Fibroblast of lung (primary cell): ENCODE results near the gene EIF4E2. TPM values are rescaled to one million over a fixed set of nuclear protein-coding genes. Genes with fewer than 3 reads are reported as not detected.

Experiments used
- DNase-seq, 2 donors: peaks; one replicate each; pipeline versions ENCODE4 v3.0.0 to v3.0.0-alpha.2; 2010; ENCODE audit warnings: low read depth in 2 of 2
- H2AFZ ChIP-seq: 2 replicates; pipeline ENCODE4 v1.5.1; 2012; ENCODE audit warnings: low read length, control low read depth, inconsistent platforms
- H3K27ac ChIP-seq: 2 replicates; pipeline ENCODE4 v1.5.1; 2011; ENCODE audit warnings: low read length, control low read depth; ENCODE audit not compliant: insufficient read depth
- H3K27me3 ChIP-seq: 2 replicates; pipeline ENCODE4 v1.5.1; 2011; ENCODE audit warnings: mild to moderate bottlenecking, low read length; ENCODE audit not compliant: control insufficient read depth, insufficient read depth
- H3K36me3 ChIP-seq: 2 replicates; pipeline ENCODE4 v1.5.1; 2011; ENCODE audit warnings: low read length; ENCODE audit not compliant: control insufficient read depth, insufficient read depth
- H3K4me1 ChIP-seq: 2 replicates; pipeline ENCODE4 v1.5.1; 2011; ENCODE audit warnings: low read length; ENCODE audit not compliant: control insufficient read depth, insufficient read depth; ENCODE audit errors: extremely low read depth
- H3K4me2 ChIP-seq: 2 replicates; pipeline ENCODE4 v1.5.1; 2011; ENCODE audit warnings: low read length, control low read depth; ENCODE audit not compliant: insufficient read depth; ENCODE audit errors: extremely low read depth
- H3K4me3 ChIP-seq, 4 experiments: fragments of 200-600 bp in 1 of 4; sonication (generic) in 1 of 4; replicated peaks in 1 of 4; 2 replicates each; pipeline ENCODE4 v1.5.1; 2011 to 2016; ENCODE audit warnings: low read length in 4 of 4, low read depth in 3 of 4, mild to moderate bottlenecking in 3 of 4, control low read depth in 2 of 4, inconsistent platforms in 1 of 4, mixed read lengths in 1 of 4; ENCODE audit not compliant: insufficient read depth in 1 of 4; ENCODE audit errors: control extremely low read depth in 1 of 4
- H3K79me2 ChIP-seq: 2 replicates; pipeline ENCODE4 v1.5.1; 2012; ENCODE audit warnings: mild to moderate bottlenecking, low read length, inconsistent platforms; ENCODE audit not compliant: control insufficient read depth, insufficient read depth
- H3K9ac ChIP-seq: 2 replicates; pipeline ENCODE4 v1.5.1; 2011; ENCODE audit warnings: mild to moderate bottlenecking, low read length, control low read depth; ENCODE audit not compliant: insufficient read depth
- H3K9me3 ChIP-seq: 2 replicates; pipeline ENCODE4 v1.5.1; 2012; ENCODE audit warnings: low read depth, low read length; ENCODE audit not compliant: control insufficient read depth, insufficient read depth
- H4K20me1 ChIP-seq: 2 replicates; pipeline ENCODE4 v1.5.1; 2011; ENCODE audit warnings: low read length; ENCODE audit not compliant: control insufficient read depth, insufficient read depth; ENCODE audit errors: extremely low read depth
- CTCF ChIP-seq, 2 donors: IDR thresholded peaks in 1 of 2; conservative IDR thresholded peaks in 1 of 2; 1 replicate in 1 of 2; 2 replicates in 1 of 2; pipeline ENCODE4 v1.5.1; 2011 to 2012; ENCODE audit warnings: low read length in 2 of 2, control low read depth in 1 of 2, inconsistent platforms in 1 of 2, low read depth in 1 of 2, mild to moderate bottlenecking in 1 of 2
- EZH2 ChIP-seq: IDR thresholded peaks from 2 replicates; pipeline ENCODE4 v1.5.1; 2012; ENCODE audit warnings: low read length, control low read depth, mild to moderate bottlenecking; ENCODE audit errors: missing control alignments
- polyA plus RNA-seq, 2 donors: library from polyadenylated mRNA; depleted of rRNA in 1 of 2; stranded (reverse) in 1 of 2; unstranded in 1 of 2; fragments of >200 nt; gene quantifications; 2 replicates each; pipeline ENCODE4 v1.2.1, GENCODE V29; 2011 to 2012; ENCODE audit warnings: missing spikeins in 1 of 2
- total RNA-seq: library from RNA; depleted of rRNA; stranded (reverse); fragments of >200 nt; gene quantifications from 2 replicates; pipeline ENCODE4 v1.2.1, GENCODE V29; 2014

The EIF4E2 gene
- total and polyA plus RNA-seq, 2 donors (not counting 1 experiment from before 2014, with no cell fraction given), result 77.6 to 101 TPM

- Histone ChIP-seq H3K4me3 (no peak overlapping the region), H3K79me2 (no peaks in the 10 kb centered on the region), H3K9ac (no peak overlapping the region), H3K9me3 (no peaks in the 10 kb centered on the region), H4K20me1 (no peaks in the 10 kb centered on the region), H3K27ac (no peak overlapping the region), H3K36me3 (no peaks in the 10 kb centered on the region), H2AFZ (no peak overlapping the region), H3K4me1 (peaks cover 3% of the 10 kb centered on the region), H3K27me3 (no peaks in the 10 kb centered on the region), H3K4me2 (no peak overlapping the region)
- no peak for TF ChIP-seq EZH2
- no peak for TF ChIP-seq CTCF (conservative IDR thresholded peaks at IDR 0.05 in 1 of 2, IDR thresholded peaks at IDR 0.05 in 1 of 2; ENCODE audit: low read depth in 1 of 2, low read length in 2 of 2)
- no peak for DNase-seq
These were observed 43.5 kb downstream of the EIF4E2 start for GRCh38 chr2:232593982-232594381.

- no peaks in the 10 kb centered on the region for H4K20me1 ChIP-seq
- TF ChIP-seq EZH2, result no peak
- no peak for TF ChIP-seq CTCF (conservative IDR thresholded peaks at IDR 0.05 in 1 of 2, IDR thresholded peaks at IDR 0.05 in 1 of 2; ENCODE audit: low read depth in 1 of 2, low read length in 2 of 2)
These were observed 47.0 kb downstream of the EIF4E2 start for GRCh38 chr2:232597362-232598079.

GRCh38 chr2:232598293-232598692 lies 47.8 kb downstream of the EIF4E2 start:
- TF ChIP-seq CTCF (conservative IDR thresholded peaks at IDR 0.05 in 1 of 2, IDR thresholded peaks at IDR 0.05 in 1 of 2; ENCODE audit: low read depth in 1 of 2, low read length in 2 of 2) (no peak), EZH2 (no peak)
- Histone ChIP-seq H3K27me3 (no peaks in the 10 kb centered on the region), H3K79me2 (no peaks in the 10 kb centered on the region), H2AFZ (no peak overlapping the region), H3K4me2 (no peak overlapping the region), H3K27ac (no peak overlapping the region), H3K4me3 (no peak overlapping the region), H4K20me1 (no peaks in the 10 kb centered on the region), H3K9ac (no peak overlapping the region), H3K36me3 (no peaks in the 10 kb centered on the region), H3K9me3 (no peaks in the 10 kb centered on the region), H3K4me1 (peaks cover 1% of the 10 kb centered on the region)
- no peak for DNase-seq

More at GRCh38 chr2:232597362-232598079, 47.0 kb downstream of the EIF4E2 start:
- Histone ChIP-seq H3K27me3 (no peaks in the 10 kb centered on the region), H3K79me2 (no peaks in the 10 kb centered on the region), H3K27ac (no peak overlapping the region), H3K4me1 (peaks cover 3% of the 10 kb centered on the region), H3K36me3 (no peaks in the 10 kb centered on the region), H3K9ac (no peak overlapping the region), H3K4me3 (no peak overlapping the region), H2AFZ (no peak overlapping the region), H3K9me3 (no peaks in the 10 kb centered on the region), H3K4me2 (no peak overlapping the region)
- no peak for DNase-seq
